Measurements from ENCODE around the gene CCNT1.
"Not testable (repeated sequence)": the region's sequence is repeated elsewhere in the genome, so short reads cannot be mapped to it uniquely, and the experiment has no call there.

CCNT1 gene

DNA sequence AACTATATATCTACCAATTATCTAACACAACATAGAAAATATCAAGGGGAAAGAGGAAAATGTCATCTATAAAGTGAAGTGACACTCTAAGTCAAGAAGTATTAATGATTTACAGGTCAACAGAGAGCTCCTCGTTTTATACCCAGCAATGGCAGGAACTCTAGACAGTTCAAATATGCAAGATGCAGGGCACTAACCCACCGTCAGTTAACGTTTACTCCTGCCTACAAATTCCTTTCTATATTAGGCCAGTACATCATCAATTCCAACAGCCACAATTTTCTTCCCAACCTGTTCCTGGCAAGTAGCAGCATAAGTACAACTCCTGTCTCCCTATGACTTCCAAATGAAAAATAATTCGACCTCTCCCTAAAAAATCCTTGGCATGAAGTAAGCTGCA, 25.5 kb downstream of the CCNT1 start:
- no peak for DNase-seq

DNA sequence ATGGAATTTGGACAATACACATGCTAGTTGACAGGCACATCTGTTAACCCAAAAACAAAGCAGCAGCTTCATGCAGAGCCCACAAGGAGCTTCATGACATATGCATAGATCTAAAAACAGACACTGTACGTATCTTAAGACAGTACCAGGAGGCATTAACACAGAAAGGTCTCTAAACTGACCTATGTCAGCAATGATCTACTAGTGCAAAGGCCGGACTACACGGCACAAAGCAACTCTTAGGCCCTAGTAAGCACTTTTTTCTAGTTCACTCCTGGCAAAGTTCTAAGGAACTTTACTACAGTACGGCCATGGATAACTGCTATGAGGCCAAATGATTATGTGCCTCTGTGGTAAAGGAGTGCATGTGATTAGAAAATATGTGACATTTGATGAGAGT, 26.1 kb downstream of the CCNT1 start:
- no peak for DNase-seq

DNA sequence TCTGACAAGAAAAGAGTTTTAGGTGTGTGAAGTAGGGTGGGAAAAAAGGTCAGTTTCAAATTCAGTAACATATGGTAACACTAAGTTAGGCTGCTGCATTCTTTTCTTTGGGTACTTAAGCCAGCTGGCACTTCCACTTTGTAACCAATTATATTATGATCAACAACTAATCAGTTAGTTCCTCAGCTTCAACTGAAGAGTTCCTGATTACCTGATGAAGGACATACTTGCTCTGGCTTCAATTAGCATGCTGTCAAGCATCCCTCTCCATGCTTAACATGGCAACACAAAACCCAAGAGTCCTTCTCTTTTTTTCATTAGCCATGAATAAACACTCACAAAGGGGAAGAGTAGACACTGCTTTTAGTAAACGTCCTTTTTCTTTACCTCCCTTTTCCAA, 27.7 kb downstream of the CCNT1 start:
- DNase-seq, result no peak

DNA sequence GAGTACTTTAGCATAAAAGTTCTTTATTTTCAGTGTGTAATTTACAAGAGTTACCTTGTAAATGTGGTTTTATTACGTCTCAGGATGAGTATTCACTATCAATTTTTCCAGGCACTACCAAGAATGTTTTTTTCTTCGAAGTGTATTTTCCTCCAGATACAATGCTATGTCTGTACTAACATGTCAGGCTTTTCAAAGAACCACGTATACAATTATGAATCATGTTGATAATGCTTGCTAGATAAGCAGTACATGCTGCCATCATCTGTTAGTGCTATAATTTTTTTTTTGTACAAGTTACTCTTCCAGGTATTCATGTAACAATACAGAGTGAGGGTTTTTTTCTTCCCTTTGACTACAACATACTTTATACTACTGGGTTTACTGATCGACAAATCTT, 28.9 kb downstream of the CCNT1 start:
- DNase-seq, result peak in 1 of 5 experiments; percentile 42

DNA sequence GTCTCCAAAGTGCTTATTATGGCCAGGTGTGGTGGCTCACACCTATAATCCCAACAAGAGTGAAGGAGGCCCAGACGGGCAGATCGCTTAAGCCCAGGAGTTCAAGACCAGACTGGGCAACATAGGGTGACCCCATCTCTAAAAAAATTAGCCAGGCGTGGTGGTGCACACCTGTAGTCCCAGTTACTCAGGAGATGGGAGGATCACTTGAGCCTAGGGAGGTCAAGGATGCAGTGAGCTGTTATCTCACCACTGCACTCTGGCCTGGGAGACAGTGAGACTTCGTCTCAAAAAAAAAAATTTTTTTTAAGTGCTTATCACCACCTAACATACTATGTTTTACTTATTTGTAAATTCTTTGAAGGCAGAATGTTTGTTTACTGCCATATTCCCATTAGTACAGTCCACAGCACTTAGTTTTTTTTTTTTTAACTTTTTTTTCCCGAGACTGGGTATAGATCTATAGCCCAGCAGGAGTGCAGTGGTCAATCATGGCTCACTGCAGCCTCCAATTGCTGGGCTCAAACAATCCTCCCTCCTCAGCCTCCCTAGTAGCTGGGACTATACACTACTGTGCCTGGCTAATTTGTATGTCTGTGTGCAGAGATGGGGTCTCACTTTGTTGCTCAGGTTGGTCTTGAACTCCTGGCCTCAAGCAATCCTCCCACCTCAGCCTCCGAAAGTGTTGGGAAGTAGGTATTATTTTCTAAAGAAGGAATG, 29.7 kb downstream of the CCNT1 start:
- no peak for DNase-seq

DNA sequence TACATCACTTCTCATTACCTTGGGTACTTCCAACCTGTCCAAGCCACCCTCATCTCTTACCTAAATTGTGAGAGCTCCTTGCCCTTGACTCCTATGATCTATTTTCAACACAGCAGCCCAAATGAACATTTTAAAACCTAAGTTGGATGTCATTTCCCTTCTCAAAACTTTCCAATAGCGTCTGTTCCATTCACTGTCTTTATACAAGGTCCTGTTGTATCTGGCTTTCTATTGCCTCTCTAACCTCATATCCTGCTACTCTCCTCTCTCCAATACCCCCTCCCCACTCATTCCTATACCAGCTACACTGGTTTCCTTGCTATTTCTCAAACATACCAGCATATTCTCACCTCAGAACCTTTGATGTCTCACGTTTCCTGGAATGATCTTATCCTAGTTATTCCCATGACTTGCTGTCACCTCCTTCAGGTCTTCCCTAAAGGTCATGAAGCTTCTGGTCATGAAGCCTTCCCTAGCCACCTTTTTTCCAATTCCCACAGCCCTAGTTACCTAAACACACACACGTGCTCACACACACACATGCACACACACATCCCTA, 30.4 kb downstream of the CCNT1 start:
- no peak for DNase-seq

DNA sequence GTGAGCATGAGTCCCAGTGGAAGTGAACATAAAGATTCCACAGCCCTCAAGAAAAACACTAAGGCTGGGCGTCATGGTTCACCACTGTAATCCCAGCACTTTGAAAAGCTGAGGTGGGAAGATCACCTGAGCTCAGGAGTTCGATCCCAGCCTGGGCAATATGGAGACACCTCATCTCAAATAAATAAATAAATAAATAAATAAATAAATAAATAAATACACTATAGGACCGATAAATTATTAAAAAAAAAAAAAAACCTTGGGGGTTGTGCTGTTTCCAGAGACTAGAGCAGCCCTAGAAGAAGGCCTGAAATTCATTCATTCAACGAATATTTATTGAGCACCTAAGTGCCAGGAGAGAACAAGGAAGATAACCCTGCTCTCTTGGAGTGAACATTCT, 33.0 kb downstream of the CCNT1 start:
- DNase-seq, result no peak

DNA sequence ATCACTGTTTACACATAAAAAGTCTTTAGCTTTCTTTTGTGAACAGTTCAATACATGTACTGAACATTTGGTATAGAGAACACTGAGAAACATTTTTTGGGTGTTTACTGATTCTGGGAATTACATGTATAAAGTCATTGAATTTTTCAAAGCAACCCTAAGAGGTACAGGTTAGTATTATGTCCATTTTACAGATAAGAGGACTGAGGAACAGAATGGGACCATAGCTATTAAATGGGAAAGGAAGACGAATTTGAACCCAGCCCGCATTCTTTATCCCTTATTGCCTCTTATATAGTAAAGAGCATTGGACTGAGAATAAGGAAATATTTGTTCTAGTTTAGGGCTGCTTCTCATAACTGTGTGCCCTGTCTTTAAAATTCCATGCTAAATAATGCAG, 33.6 kb downstream of the CCNT1 start:
- DNase-seq, result no peak

DNA sequence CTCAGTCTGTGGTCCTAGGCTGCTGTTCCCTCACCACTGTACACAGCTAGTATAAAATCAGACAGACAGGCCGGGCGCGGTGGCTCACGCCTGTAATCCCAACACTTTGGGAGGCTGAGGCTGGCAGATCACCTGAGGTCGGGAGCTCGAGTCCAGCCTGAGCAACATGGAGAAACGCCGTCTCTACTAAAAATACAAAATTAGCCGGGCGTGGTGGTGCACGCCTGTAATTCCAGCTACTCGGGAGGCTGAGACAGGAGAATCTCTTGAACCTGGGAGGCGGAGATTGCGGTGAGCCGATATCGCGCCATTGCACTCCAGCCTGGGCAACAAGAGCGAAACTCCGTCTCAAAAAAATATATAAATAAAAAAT, 34.0 kb downstream of the CCNT1 start:
- not testable (repeated sequence) for DNase-seq

DNA sequence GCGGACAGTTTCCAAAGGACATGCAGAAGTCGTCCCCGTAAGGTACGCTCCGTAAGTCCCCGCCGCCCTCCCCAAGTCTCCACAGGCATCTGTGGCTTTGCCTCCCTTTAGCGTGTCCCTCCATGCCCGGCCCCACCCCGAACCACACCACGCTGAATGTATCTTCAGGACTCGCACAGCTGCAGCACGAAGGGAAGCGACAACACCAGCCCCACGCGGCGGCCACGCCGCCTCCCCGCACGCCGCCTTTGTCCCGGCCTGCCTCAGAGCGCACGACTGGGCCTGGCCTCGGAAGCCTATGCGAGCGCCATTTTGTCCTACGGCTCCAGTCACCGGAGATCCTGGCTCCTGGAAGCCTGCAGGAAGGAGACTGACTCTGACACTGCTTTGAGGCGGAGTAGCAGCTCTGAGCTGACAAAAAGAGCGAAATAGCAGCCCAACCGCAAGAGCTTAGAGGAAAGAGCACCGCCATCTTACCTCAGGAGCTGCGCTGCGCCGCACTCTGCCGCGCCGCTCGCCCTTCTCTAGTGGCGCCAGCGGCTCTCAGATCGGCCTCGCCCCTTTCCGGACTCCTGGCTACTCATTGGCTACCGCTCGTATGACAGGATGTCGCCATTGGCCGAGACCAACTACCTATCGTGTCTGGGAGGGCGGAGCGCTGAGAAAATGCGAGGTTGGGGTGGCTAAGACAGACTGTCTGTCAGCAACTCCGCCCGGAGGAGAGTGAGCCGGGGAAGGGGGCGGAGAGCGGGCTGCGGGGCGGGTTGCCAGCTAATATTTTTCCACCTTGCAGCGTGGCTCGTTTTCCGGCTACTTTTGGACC, 34.6 kb downstream of the CCNT1 start, which contains the start of gene KANSL2:
Gene KANSL2, minus strand, starts transcription at position 529 of the 823 bp plus-strand sequence. CDS start 606 bp downstream, outside the sequence.
- peak; percentile 86 to 99 (median 96) for DNase-seq

DNA sequence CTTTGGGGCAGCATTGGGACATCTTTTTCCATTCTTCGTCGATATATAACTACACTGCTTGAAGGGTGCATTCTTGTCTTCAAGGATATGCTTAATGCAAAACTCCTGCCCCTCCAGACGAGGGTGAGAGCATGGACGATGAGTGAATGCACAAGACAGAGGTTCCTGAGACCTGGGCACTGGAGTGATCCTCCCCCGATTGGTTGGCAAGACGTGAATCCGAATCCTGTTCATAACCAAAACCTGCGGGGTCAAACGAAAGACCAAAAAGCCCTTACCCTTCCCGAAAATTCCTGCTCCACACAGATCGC, 35.2 kb downstream of the CCNT1 start:
- peak in 1 of 5 experiments; percentile 46 for DNase-seq

DNA sequence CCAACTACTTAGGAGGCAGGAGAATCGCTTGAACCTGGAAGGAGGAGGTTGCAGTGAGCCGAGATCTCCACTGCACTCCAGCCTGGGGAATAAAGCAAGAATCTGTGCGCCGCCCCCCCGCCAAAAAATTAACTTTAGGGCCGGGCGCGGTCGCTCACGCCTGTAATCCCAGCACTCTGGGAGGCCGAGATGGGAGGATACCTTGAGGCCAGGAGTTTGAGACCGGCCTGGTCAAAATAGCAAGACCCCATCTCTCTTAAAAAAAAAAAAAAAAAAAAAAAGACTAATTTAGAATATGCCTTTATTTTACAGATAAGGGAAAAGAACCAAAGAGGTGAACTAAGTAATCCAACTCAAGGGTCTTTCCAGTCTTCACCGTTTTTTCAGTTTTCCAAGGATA, 35.6 kb downstream of the CCNT1 start:
- no peak for DNase-seq

DNA sequence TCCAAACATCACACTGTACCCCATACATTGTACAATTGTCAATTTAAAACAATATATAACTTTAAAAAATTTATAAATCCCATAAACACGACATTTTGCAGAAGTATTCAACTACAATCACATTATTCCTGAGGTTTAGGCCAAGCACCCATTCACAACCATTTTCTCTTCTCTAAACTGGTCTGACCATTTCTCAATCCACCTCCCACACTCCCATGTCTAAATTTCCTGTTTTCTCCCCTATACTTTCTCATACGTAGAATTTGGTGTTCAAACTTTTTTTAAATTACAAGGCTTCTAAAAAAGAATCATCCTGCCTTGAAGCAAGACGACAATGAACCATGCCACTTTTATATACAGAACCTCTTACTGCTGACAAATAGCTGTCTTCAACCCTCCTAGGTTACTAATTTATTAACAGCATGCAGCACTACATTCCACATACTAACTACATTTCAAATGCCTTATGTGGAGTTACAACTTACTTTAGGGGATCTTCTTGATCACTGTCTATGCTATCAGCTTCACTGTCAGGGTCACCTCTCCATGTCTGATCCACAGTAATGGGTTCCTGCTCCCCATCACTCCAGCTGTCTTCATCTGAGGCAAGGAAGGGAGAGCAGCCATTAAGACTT, 37.8 kb downstream of the CCNT1 start:
- no peak for DNase-seq

DNA sequence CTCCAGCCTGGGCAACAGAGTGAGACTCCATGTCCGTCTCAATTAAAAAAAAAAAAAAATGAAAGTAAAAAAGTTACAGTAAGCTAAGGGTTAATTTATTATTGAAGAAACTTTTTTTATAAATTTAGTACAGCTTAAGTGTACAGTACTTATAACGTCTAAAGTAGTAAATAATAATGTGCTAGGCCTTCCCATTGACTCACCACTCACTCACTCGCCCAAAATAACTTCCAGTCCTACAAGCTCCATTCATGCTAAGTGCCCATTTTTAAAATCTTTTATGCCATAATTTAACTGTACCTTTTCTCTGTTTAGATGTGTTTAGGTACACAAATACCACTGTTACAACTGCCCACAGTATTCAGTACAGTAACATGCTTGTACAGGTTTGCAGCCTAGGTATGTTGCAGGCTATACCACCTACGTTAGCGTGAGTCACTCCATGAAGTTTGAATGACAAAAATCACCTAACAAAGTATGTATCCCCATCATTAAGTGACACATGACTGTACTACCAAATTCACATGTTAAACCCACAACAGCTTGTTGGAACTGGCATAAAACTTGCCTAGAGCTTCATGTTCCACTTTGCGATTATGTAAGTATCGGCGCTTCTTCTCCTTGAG, 45.2 kb downstream of the CCNT1 start:
- no peak for DNase-seq

DNA sequence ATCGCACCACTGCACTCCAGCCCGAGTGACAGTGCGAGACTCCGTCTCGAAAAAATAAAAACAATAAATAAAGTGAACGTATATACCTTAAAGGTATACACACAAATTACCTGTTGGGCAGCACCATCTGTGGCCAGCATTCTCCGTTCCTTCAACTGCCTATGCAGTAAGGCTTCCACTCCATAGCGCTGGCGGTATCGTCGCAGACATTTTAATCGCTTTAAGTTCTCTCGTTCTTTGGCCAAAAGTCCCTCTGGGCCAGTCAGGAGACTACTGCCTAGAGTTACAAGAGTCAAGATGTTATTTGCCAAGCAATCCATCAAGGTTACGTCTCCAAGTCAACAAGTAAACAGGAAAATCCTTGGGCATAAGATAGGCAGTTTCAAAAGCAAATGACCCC, 47.5 kb downstream of the CCNT1 start:
- no peak for DNase-seq

DNA sequence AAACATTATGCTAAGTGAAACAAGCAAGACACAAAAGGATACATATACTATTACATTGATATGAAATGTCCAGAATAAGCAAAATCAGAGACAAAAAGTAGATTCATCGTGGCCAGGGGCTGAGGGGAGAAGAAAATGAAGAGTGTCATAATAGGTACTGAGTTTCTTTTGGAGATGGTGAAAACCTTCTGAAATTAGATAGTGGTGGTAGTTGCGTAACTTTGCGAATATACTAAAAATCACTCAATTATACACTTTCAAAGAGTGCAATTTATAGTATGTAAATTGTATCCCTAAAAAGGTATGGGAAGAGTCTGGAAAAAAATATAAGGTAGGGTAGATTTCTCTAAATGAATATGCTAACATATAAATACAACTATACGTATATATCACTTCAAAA, 56.6 kb downstream of the CCNT1 start:
- DNase-seq, result no peak

DNA sequence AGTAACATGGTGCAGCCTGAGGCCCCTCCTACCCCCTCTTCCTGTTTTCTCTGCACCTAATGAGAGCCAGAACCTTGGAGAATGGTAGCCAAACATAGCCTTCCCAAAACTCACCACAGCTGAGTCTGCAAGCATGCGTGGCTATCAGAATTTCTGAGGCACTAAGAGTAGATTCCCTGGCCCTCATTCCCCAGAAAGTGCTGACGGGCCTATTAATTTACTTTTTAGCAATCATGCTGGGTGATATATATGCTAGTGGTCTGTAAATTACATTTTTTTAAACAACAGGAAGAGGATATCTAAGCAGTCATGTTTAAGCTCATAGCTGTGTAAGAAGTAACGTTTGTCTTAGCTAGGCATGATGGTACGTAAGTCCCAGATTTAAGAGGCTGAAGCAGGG, 64.8 kb downstream of the CCNT1 start:
- DNase-seq, result no peak

DNA sequence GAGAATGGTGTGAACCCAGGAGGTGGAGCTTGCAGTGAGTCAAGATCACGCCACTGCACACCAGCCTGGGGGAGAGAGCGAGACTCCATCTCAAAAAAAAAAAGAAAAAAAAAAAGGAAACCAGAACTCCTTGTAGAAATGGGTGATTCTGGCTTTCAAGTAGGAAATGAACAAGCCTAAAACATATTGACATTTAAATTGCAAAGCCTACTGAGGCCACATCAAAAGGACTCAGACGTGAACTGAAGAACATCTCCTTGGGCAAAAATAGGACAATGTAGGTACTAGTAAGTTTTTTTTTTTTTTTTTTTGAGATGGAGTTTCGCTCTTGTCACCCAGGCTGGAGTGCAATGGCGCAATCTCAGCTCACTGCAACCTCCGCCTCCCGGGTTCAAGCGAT, 71.2 kb downstream of the CCNT1 start:
- DNase-seq, result not testable (repeated sequence)

DNA sequence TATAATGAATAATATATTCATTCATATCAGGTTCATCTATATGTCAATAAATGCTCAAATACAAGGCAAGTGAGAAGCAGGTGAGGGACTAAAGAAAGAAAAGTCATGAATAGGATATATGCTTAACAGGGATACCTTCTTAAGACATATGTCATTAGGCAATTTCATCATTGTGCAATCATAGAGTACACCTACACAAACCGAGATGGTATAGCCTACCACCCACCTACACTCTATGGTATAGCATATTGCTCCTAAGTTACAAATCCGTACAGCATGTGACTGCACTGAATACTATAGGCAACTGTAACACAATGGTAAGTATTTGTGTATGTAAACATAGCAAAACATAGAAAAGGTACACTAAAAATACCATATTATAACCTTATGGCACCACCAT, 73.5 kb downstream of the CCNT1 start:
- DNase-seq, result no peak

DNA sequence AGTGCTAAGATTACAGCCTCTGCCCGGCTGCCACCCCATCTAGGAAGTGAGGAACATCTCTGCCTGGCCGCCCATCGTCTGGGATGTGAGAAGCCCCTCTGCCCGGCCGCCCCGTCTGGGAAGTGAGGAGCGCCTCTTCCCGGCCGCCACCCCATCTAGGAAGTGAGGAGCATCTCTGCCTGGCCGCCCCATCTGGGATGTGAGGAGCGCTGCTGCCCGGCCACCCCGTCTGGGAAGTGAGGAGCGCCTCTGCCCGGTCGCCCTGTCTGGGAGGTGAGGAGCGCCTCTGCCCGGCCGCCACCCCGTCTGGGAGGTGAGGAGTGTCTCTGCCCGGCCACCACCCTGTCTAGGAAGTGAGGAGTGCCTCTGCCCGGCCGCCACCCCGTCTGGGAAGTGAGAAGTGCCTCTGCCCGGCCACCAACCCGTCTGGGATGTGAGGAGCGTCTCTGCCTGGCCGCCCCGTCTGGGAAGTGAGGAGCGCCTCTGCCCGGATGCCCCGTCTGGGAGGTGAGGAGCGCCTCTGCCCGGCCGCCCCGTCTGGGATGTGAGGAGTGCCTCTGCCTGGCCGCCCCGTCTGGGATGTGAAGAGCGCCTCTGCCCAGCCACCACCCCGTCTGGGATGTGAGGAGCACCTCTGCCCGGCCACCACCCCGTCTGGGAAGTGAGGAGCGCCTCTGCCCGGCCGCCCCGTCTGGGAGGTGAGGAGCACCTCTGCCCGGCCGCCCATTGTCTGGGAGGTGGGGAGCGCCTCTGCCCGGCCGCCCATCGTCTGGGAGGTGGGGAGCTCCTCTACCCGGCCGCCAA, 74.6 kb downstream of the CCNT1 start:
- DNase-seq, result not testable (repeated sequence)

DNA sequence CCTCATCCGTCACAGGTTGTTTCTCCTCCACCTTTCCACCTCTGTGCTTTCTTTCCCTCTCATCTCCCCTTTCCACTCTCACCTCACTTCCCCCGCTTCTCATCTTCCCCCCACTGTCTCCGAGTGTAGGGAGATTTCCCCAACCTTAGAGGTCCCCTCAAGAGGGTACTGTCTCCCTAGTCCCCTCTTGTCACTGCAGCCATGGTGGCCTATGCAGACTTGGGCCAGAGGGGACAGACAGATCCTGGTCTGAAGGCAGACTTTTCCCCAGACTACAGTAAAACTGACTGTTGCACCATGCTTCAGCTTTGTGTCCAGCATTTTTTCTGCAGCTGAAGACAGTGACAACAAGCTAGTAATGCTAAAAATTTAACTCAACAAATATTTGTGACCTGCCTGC, 75.7 kb downstream of the CCNT1 start:
- no peak for DNase-seq

DNA sequence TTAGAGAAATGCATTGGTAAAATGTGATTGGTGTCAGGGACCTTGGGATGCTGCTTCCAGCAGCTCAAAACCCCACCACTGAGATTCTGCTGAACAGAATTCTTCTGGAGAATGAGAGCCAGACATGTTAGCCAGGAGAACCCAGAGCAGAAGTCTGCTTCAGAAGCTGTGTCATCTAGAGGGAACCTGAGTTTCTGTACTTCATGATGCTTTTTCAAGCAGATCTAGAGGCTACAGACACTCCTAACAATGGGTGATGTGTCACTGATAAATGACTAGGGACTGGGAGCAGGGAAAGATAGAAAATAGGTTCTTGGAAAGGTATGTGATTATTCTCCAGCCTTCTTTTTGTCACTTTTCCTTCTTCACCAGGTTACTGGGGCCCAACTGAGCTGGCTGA, 76.1 kb downstream of the CCNT1 start:
- DNase-seq, result no peak

Measured in T-helper 2 cell (primary cell).